K562 (cell line): Measurements from ENCODE around the gene IGF2R. TPM values are rescaled to one million over a fixed set of nuclear protein-coding genes. Genes with fewer than 3 reads are reported as not detected.

Source experiments
- ATAC-seq: fragments of 200-7000 bp; cut with Tn5 transposase; 3 replicates; pipeline ENCODE4 v1.9.1; 2020; ENCODE audit warnings: moderate library complexity
- BruUV-seq: library from RNA; stranded (reverse); fragments of 400-500 nt; replicated peaks from 2 replicates; lab custom pipeline; 2021; lab: Mats Ljungman, UMichigan
- CTCF ChIA-PET: fragments of 300-600 bp; formaldehyde crosslinking; extraction: SDS; loops from one replicate; lab custom pipeline; 2021; ENCODE audit warnings: low intra/inter-chr PET ratio; lab: Yijun Ruan, JAX
- POLR2A ChIA-PET: fragments of 300-600, 350-650 bp; sonication (Branson Sonifier 250); formaldehyde crosslinking; extraction: SDS; loops from one replicate; lab custom pipeline; 2021; ENCODE audit warnings: antibody characterized with exemption, inconsistent platforms; lab: Yijun Ruan, JAX
- DNase-seq, 4 experiments: peaks; one replicate each; pipeline versions ENCODE4 v3.0.0 to v3.0.0-alpha.2; 2011 to 2018; ENCODE audit warnings: low spot score in 3 of 4, mixed read lengths in 3 of 4; ENCODE audit errors: extremely low read depth in 1 of 4
- FAIRE-seq: peaks from 2 replicates; lab custom pipeline; 2011; peaks lifted over from hg19 to GRCh38; lab: Jason Lieb, UNC
- H2AFZ ChIP-seq: 2 replicates; pipeline ENCODE4 v1.6.0; 2011; ENCODE audit warnings: low read depth, low read length, control low read depth, inconsistent platforms
- H3K27ac ChIP-seq: fragments of 200-600 bp; 3 replicates; pipeline ENCODE4 v1.8.0; 2011; ENCODE audit warnings: low read depth, mild to moderate bottlenecking, control low read depth, inconsistent platforms, low read length, moderate library complexity, mixed read lengths; ENCODE audit errors: extremely low read depth
- H3K27me3 ChIP-seq, 2 experiments: fragments of 300-600 bp in 1 of 2; 2 replicates in 1 of 2; 3 replicates in 1 of 2; pipeline versions ENCODE4 v1.6.0 to v1.8.0; 2011; ENCODE audit warnings: inconsistent platforms in 2 of 2, low read length in 2 of 2, mild to moderate bottlenecking in 1 of 2, mixed read lengths in 1 of 2, moderate library complexity in 1 of 2; ENCODE audit not compliant: control insufficient read depth in 2 of 2, insufficient read depth in 2 of 2
- H3K36me3 ChIP-seq: fragments of 300-600 bp; 3 replicates; pipeline ENCODE4 v1.8.0; 2011; ENCODE audit warnings: mild to moderate bottlenecking, low read length, inconsistent platforms; ENCODE audit not compliant: control insufficient read depth, insufficient read depth
- H3K4me1 ChIP-seq, 2 experiments: fragments of 200-600 bp in 1 of 2; replicated peaks in 1 of 2; 2 replicates in 1 of 2; 3 replicates in 1 of 2; pipeline versions ENCODE4 v1.5.1 to v1.8.0; 2011; ENCODE audit warnings: inconsistent platforms in 2 of 2, low read length in 2 of 2, mild to moderate bottlenecking in 1 of 2, mixed read lengths in 1 of 2, moderate library complexity in 1 of 2; ENCODE audit not compliant: control insufficient read depth in 2 of 2, insufficient read depth in 2 of 2
- H3K4me2 ChIP-seq: 2 replicates; pipeline ENCODE4 v1.6.1; 2011; ENCODE audit warnings: low read length, control low read depth, inconsistent platforms, mixed read lengths; ENCODE audit not compliant: insufficient read depth
- H3K4me3 ChIP-seq: fragments of 200-600 bp; sonication (generic), shearing (Covaris generic); 2 replicates; pipeline ENCODE4 v1.5.1; 2016; ENCODE audit warnings: control low read depth, inconsistent platforms
- H3K79me2 ChIP-seq: fragments of 200-600 bp; 3 replicates; pipeline ENCODE4 v1.8.0; 2011; ENCODE audit warnings: low read length, inconsistent platforms; ENCODE audit not compliant: control insufficient read depth, insufficient read depth
- H3K9ac ChIP-seq, 2 experiments: 2 replicates each; pipeline versions ENCODE4 v1.6.0 to v1.6.1; 2011; ENCODE audit warnings: low read depth in 2 of 2, low read length in 2 of 2, control low read depth in 1 of 2, inconsistent platforms in 1 of 2, mild to moderate bottlenecking in 1 of 2, mixed read lengths in 1 of 2; ENCODE audit not compliant: insufficient read depth in 1 of 2
- H3K9me1 ChIP-seq: one replicate; pipeline ENCODE4 v1.6.0; 2011; ENCODE audit warnings: inconsistent platforms, mild to moderate bottlenecking, low read length, moderate library complexity; ENCODE audit not compliant: control insufficient read depth, insufficient read depth
- H3K9me3 ChIP-seq: replicated peaks from 2 replicates; pipeline ENCODE4 v1.5.1; 2011; ENCODE audit warnings: low read depth, low read length, inconsistent platforms; ENCODE audit not compliant: control insufficient read depth, insufficient read depth
- H4K20me1 ChIP-seq: replicated peaks from 2 replicates; pipeline ENCODE4 v1.6.1; 2011; ENCODE audit warnings: low read length, inconsistent platforms, mixed read lengths; ENCODE audit not compliant: control insufficient read depth, insufficient read depth
- ILF3 ChIP-seq: fragments of 450-650 bp; IDR thresholded peaks from 2 replicates; pipeline ENCODE4 v1.6.1; 2018; ENCODE audit warnings: antibody characterized with exemption, mild to moderate bottlenecking, moderate library complexity, borderline replicate concordance
- KDM2B ChIP-seq: fragments of 250-450 bp; sonication (Bioruptor Pico); IDR thresholded peaks from 2 replicates; pipeline ENCODE4 v1.8.0; 2021; ENCODE audit warnings: mild to moderate bottlenecking, moderate library complexity
- MEIS2 ChIP-seq: fragments of 450-650 bp; IDR thresholded peaks from 2 replicates; pipeline ENCODE4 v1.6.1; 2014; ENCODE audit warnings: mild to moderate bottlenecking; ENCODE audit not compliant: partially characterized antibody
- NFIC ChIP-seq: fragments of 450-650 bp; IDR thresholded peaks from 2 replicates; pipeline ENCODE4 v1.6.1; 2017; ENCODE audit warnings: mild to moderate bottlenecking, inconsistent platforms
- RUNX1 ChIP-seq: sonication (generic); IDR thresholded peaks from 2 replicates; pipeline ENCODE4 v1.6.1; 2016; ENCODE audit warnings: antibody characterized with exemption, low read depth
- ZBTB17 ChIP-seq: fragments of 450-650 bp; formaldehyde crosslinking; IDR thresholded peaks from 2 replicates; pipeline ENCODE4 v1.4.0; 2020; ENCODE audit warnings: mild to moderate bottlenecking
- ZNF408 ChIP-seq: fragments of 250-450 bp; sonication (Bioruptor Pico); IDR thresholded peaks from 2 replicates; pipeline ENCODE4 v1.4.0; 2020; ENCODE audit warnings: low read depth, mild to moderate bottlenecking, moderate library complexity
- WGBS: fragments of 100-300 bp; shearing (Covaris generic); methylation state at CpG from one replicate; pipeline ENCODE4 v1.1.6; 2016; ENCODE audit warnings: low coverage, mixed read lengths; ENCODE audit not compliant: insufficient coverage; ENCODE audit errors: missing lambda C conversion rate; 5-methylcytosine and 5-hydroxymethylcytosine counted together
- in situ Hi-C: fragments of 300-500 bp; cut with MboI; formaldehyde crosslinking; loops from 4 replicates; pipeline ENCODE4 v1.15.0; 2018; ENCODE audit warnings: inconsistent platforms, mixed read lengths
- intact Hi-C: fragments of 100-400 bp; cut with micrococcal nuclease; formaldehyde crosslinking; loops from 2 replicates; pipeline ENCODE4 v1.14.2; 2022
- polyA plus RNA-seq, 8 experiments: library from polyadenylated mRNA; depleted of rRNA in 4 of 8; stranded (reverse) in 5 of 8; unstranded in 3 of 8; fragments of >200 nt; fragmentation: Nextera tagmentation in 2 of 8; fragmentation: Illumina TruSeq in 1 of 8; extraction: Ambion mirVana in 2 of 8; extraction: Trizol in 1 of 8; gene quantifications; 2 replicates each; pipeline versions ENCODE4 v1.2.1 to v1.2.3, GENCODE V29; 2011 to 2014; ENCODE audit warnings: inconsistent platforms in 1 of 8, missing spikeins in 1 of 8
- total RNA-seq, 7 experiments: library from RNA; depleted of rRNA in 6 of 7; stranded (reverse); fragments of >200 nt in 6 of 7; fragmentation: Illumina TruSeq in 2 of 7; extraction: Trizol in 2 of 7; gene quantifications; 2 replicates each; pipeline versions ENCODE4 v1.2.1 to v1.2.3, GENCODE V29; 2011 to 2021; ENCODE audit warnings: low replicate concordance in 1 of 7

IGF2R gene
- total and polyA plus RNA-seq, 9 of the 15 experiments (the other 6 are each of a cell fraction or from before 2014, with no cell fraction given): 3.5 to 92.3 (median 34.5) TPM

- CTCF ChIA-PET: no interaction called here
- Histone ChIP-seq H3K79me2 (peaks cover 99% of the 10 kb centered on the region), H3K9me3 (no peaks in the 10 kb centered on the region), H3K27ac (peak overlapping the region; percentile 71; the same call in 1 of the 3 replicates), H3K4me2 (0 out of 2 replicates have a peak overlapping the region, but pooled peaks have one; percentile 27), H3K27me3 (no peaks in the 10 kb centered on the region), H2AFZ (no peak overlapping the region), H3K9me1 (peaks cover 9% of the 10 kb centered on the region), H3K36me3 (peaks cover 4% of the 10 kb centered on the region; the same call in 1 of the 3 replicates), H3K4me3 (no peak overlapping the region), H3K4me1 (peaks cover 54 to 76% of the 10 kb centered on the region in 2 experiments), H3K9ac (peak overlapping the region; percentile 47 to 67; a peak in 2 of 4 replicates), H4K20me1 (peaks cover 64% of the 10 kb centered on the region)
- no peak for DNase-seq
- 64% methylated on average over 6 of the region's 6 CpGs for WGBS
- POLR2A ChIA-PET: interaction anchor here (0.8 to 8.1 kb wide), 8 partner anchors 6 to 193 kb away, joined by 3 to 84 read pairs (median 4); partner anchors contain the start of genes MRPL18 and TCP1
- in situ Hi-C loops: no loop called here
- ATAC-seq: no peak
- no peak for FAIRE-seq
- intact Hi-C loops: no loop called here
- TF ChIP-seq ZNF408 (no peak), KDM2B (CRISPR knock-in tag) (no peak), MEIS2 (peak; percentile 5), ZBTB17 (no peak), ILF3 (no peak), NFIC (peak; percentile 66), RUNX1 (no peak)
- TSS peak; percentile 5 for BruUV-seq
Observed at GRCh38 chr6:159982731-159983506, 14.0 kb downstream of the IGF2R start.
